GM21723 (cell line): ENCODE measurements around the gene RXFP1.

Experiments
- ATAC-seq: cut with Tn5 transposase; IDR thresholded peaks from one replicate; pipeline ENCODE4 v1.9.1; 2021; ENCODE audit warnings: mild to moderate bottlenecking, moderate library complexity; ENCODE audit not compliant: unreplicated experiment

The RXFP1 gene

DNA sequence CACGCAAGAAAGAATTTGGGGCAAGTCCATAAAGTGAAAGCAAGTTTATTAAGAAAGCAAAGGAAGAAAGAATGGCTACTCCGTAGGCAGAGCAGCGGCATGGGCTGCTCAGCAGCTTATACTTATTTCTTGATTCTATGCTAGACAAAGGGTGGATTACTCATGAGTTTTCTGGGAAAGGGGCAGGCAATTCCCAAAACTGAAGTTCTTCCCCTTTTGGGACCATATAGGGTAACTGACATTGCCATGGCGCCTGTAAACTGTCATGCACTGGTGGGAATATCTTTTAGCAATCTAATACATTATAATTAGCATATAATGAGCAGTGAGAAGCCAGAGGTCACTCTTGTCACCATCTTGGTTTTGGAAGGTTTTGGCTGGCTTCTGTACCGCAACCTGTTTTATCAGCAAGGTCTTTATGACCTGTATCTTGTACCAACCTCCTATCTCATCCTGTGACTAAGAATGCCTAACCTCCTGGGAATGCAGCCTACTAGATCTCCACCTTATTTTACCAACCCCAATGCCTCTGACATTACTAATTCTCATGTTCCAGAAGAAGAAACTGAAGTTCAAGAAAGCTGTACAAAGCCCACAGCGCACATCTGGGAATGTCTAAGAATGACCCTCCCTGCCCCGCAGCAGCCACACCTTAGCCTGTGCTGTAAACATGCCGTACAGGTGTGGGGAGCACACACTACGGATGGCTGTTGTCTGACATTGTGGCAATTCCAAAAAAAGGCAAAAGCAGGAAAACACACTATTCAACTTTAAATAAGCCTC lies 18.6 kb downstream of the RXFP1 start:
- ATAC-seq: no peak

DNA sequence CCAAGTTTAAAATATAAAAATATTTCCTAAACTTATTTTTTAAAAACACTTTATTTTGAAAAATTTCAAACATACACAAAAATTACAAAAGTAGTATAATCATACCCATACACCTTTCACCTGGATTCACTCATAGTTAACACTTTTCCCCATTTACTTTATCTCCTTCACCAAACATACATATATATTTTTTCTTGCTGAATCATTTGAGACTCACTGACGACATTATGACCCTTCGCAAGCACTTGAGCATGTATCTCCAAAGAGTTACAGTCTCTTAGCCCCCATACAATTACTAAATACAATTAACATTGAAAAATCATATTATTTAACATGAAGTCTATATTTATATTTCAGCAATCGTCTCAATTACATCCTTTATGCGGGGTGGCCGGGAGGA lies 19.8 kb downstream of the RXFP1 start:
- no peak for ATAC-seq

DNA sequence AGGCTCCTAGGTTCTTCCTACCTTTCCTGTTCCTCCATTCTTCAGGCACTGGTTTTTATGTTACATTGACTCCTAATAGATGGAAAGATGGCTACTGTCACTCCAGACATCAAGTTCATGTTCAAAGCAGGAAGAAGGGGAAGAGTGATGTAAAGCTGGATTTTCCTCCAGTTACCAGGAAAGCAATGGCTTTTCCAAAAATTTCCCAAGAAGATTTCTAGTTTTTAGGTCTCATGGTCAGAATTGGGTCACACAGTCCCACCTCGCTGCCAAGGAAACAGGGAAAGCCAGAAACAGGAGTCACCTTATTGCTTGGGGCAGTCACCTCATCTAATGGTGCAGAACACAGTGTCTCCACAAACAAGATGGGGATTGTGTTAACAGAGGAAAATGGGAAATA lies 21.5 kb downstream of the RXFP1 start:
- no peak for ATAC-seq

DNA sequence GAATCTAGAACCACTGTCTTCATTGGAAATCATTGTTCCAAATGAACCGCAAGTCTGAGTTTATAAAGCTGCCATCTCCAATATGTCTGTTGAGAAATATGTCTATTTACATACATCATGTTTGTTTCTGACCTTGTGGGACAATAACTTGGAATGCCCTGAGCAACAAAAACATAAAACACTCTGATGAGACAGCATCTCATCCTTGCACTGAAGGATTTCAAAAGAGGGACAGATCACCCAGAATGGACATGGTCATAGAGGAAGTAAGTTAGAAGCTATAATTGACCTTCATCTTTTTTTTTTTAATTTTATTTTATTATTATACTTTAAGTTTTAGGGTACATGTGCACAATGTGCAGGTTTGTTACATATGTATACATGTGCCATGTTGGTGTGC lies 22.5 kb downstream of the RXFP1 start:
- ATAC-seq: no peak

DNA sequence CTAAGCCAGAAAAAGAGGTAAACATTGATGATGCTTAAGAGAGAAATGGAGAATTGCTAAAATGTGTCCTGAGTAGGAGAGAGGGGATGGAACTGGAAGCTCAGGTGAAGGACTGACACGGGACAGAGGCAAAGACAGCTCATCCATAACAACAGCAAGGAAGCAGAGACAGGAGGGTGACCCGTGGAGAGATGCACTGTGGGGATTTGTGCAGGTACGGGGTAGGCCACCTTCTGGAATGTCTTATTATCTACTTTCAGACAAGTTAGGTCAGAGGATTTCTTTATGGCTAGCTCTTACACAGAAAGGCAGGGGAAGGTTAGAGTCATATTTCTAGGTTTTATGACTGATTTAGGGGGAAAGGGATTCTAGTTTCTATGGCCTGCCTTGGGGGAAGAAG lies 31.7 kb downstream of the RXFP1 start:
- no peak for ATAC-seq

DNA sequence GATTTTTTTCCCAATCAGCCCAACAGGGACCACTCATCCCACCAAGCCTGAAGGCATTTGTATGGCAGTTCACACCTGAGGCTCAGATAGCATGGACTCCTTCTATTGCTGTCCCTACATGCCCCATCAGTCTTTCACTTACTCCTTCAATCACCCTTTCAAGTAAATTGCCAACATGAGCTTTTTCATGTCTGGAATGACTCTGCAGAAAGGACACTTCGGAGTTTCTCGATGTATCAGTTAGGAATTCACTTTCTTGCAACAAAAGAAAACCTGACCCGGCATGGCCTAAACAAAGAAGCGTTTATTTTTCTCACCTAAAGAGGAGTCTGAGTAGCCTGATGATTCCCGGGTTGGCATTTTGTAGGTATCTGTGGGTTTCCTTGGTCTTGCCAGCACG lies 38.6 kb downstream of the RXFP1 start:
- ATAC-seq: no peak

DNA sequence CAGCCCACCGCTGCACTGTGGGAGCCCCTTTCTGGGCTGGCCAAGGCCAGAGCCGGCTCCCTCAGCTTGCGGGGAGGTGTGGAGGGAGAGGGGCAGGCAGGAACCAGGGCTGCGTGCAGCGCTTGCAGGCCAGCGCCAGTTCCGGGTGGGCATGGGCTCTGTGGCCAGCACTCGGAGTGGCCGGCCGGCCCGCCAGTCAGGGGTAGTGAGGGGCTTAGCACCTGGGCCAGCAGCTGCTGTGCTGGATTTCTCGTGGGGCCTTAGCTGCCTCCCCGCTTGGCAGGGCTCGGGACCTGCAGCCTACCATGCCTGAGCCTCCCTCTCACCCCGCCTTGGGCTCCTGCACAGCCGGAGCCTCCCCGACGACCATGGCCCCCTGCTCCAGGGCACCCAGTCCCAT lies 45.2 kb downstream of the RXFP1 start:
- no peak for ATAC-seq

DNA sequence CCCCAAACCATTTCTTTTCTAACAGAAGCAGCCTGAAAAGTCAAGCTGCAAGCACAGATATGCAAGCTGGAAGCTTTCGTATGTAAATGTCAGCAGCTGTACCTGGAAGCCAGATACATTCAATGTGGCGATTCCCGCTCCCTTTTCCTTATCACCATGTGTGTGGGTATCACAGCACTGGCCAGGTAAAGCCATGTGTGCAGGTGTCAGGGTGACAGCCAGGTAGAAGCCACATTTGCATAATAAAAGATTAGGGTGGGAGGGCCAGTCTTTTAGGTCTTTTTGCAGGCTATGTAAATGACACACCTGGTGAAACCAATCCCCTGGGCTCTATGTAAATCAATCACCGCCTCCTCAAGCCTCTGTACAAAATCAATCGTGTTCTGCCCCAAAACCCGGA lies 50.1 kb downstream of the RXFP1 start:
- ATAC-seq: no peak

DNA sequence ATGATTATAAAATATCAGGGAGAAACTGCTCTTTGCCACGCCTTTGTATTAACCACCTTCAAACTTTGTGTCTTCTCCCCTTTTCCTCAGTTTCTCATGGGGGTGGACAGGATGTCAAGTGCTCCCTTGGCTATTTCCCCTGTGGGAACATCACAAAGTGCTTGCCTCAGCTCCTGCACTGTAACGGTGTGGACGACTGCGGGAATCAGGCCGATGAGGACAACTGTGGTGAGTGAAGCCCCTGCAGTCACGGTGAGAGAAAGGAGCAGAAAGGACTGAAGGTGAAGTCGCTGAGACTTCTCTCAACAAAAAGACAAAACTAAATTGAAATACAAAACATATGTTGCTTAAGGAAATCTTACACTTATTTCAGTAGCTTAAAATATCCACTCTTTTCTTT lies 50.9 kb downstream of the RXFP1 start:
- no peak for ATAC-seq

DNA sequence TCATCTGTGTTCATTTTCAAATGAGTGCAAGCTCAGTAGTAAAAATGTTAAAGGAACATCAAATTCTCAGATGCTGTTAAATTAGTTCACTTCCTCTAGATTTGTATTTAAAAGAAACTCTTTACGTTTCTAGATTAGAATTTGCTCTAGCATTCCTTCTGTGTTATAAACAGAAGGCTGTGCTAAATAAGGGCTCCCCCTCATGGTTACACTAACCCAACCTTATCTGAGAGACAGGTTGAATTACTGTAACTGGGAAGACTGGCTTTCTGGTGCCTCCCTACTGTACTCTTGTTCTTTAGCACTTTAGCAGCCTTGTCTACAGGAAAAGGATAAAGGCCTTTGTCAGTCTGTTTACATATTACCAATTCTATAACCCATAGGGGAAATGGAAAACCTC lies 56.8 kb downstream of the RXFP1 start:
- ATAC-seq: no peak

DNA sequence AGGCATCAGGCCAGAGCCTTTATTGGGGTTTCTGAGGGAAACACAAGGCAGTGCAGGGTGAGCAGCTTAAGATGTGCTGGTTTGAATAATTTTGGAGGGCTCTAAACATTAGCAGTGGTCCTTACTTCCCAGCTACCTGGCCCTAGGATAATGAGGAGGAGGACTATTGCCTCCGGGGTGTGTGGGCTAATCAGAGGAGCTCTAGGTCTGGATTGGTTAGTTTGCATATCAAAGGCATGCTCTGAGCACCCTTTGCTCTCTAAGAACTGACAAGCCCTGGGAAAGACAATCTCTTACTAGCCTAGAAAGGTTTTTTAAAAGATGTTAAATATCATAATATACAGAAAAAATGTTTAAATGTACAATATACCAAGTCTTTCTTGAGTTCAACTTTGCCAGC lies 58.4 kb downstream of the RXFP1 start:
- ATAC-seq: no peak

DNA sequence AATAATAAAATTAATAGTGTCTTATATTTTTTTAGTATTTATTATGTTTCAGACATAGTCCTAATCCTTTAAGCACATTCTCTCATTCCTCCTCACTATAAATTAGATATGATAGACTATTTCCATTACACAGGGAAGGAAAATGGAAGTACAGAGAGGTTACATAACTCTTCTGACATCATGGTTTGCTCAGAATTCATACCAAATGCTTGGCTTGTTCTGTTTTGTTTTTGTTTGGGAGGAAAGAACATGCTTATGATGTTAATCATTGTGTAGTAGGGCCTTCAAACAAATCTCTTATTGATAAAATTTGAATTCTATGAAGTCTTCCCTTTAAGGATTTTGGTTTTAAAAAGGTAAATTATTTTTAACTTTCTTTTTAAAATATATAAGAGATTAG lies 59.5 kb downstream of the RXFP1 start:
- no peak for ATAC-seq

DNA sequence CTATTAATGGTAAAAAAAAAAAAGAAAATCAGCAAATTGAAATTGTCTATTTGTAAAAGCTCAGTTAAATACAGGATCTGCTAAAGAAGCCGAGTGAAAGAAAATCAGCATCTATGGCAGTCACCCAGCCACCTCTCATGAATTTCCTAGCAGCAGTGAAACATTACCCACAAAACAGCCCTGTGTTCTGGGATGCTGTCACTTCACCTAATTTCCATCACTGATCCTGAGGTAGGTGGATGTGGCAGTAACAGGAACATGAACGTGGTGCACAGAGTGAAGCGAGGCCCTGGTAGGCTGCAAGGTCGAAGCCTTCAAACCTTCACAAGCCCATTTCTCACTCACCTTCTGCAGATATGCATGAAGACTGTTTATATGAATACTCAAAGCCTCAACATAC lies 65.2 kb downstream of the RXFP1 start:
- no peak for ATAC-seq

DNA sequence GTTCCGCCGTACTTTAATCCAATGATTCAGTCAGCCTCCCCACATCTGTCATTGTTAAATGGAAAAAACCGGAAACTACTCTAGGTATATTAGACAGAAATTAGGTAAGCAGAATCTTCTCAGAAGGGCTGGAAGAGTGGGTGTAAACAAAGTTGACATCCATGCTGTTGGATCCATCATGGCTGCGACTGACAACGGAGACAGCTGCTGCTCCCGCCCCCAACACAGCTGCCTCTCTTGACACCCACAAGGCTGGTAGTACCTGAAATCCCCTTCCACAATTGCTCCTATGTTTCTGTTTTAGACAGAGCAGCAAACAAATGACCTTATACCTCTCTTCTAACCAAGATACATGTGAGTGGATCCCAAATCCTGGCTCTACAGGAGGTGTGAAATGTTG lies 66.6 kb downstream of the RXFP1 start:
- no peak for ATAC-seq

DNA sequence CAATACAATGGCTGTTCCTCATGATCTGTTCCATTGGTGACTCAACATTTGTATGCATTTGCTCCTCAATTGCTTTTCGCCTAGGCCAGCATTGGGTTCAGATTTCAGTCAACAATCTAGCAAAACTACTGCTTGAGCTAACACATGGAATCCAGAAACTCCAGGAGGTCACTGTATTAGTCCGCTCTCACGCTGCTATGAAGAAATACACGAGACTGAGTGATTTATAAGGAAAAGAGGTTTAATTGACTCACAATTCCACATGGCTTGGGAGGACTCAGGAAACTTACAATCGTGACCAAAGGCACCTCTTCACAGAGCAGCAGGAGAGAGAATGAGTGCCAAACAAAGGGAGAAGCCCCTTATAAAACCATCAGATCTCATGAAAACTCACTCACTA lies 67.1 kb downstream of the RXFP1 start:
- ATAC-seq: no peak

DNA sequence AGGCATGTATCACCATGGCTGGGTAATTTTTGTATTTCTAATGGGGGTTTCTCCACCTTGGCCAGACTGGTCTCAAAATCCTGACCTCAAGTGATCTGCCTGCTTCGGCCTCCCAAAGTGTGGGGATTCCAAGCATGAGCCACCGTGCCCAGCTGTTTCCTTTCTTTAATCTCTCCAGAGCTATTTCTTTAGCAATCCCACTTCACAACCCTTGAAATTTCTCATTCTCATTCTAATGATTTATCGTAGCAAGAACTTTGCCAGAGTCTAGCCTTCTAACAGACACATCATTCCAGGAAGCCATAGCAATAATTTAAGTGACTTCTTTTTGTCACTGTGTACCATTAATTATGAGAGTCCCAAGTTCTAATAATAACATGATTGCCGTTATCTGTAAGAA lies 68.6 kb downstream of the RXFP1 start:
- no peak for ATAC-seq

DNA sequence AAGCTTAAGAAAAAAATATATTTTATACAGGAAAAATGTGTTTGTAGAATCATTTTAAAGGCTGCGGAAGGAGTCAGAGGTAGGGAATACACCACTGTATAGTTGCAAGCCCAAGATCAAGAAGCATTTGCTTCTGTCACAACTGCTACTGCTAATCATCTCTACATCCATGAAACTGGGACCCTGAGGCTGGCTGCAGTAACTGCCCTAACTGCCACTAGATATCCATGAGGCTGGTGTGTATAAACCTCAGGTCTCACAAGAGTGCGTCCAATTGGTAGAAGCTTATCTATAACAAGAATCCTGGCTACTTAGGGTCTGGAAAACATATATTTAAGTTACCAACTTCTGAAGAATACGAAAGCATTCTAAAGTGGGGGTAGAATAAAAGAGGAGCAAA lies 69.1 kb downstream of the RXFP1 start:
- no peak for ATAC-seq

DNA sequence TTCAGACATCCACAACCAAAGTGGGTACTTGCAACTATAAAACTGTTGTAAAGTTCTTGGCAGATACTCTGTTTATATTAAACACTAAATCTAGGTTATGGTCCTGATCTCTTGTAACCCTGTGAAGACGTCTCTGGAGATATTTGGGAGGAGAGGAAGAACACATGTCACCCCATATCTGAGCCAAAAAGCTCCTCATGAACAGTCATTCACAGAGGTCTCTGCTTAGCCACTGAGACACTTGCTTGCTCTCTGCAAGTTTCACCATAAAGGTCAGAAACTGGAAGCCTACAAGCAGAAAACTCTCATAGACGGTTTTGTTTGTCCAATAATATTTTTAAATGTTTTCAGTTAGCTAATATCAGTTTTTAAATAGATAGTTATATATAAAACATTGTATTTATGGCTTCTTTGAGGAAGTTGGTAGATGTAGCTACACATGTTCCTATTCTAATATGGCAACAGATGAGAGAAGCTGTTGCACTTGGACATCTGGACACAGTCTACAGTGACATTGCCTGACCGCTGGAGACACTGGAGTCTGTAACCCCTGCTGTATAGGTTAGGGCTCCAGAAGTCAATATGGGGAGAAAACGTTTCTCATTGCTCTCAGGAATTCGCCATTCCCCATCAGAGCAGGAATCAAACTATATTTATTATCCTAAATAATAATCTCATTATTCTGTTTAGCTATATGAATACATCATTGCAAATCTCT lies 76.4 kb downstream of the RXFP1 start:
- ATAC-seq: no peak

DNA sequence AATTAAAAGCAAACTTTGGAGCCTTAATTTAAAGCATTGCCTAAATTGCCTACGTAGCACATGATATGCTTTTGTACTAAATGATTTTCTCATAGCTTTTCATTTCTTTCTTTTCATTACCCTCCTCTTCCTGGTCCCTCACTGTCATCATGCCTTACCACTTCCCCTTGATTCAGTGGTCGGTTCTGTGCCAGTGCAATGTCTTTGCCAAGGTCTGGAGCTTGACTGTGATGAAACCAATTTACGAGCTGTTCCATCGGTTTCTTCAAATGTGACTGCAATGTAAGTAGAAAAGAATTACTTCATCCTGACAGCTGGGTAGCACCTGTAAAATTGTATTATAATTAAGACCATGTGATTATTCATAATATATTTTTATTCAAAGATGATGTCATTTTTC lies 77.5 kb downstream of the RXFP1 start:
- ATAC-seq: no peak

DNA sequence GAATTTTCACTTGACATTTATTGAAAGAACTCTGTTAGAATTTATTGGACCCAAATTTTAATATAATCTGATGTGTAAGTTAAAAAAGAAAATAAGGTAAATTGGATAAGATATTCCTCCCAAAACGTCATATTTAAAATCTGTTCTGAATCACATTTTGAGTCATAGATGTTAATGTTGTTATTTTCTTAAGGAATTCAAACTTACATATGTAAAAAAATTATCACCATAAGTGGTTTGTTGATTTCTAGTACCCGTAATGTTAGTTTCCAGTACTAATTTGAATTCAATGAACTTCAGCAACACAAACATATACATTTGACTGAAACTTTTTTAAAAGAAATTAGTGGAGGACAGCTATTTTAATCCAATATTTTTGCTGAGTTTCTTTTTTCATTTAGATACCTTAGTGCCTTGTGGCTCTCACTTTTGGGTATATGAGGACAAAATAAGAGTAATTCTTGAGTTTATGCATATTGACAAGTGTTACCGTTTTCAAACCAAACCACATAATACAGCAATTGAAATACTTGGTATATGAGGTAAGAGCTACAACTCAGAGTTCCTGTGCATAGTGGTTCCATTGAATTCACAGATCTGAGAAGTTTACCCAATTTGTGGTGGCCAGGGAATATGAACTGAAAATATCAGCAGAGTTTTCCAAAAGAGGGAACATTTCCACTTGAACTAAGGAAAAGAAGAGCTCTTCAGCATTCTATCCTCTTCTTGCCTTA lies 78.2 kb downstream of the RXFP1 start:
- ATAC-seq: no peak

DNA sequence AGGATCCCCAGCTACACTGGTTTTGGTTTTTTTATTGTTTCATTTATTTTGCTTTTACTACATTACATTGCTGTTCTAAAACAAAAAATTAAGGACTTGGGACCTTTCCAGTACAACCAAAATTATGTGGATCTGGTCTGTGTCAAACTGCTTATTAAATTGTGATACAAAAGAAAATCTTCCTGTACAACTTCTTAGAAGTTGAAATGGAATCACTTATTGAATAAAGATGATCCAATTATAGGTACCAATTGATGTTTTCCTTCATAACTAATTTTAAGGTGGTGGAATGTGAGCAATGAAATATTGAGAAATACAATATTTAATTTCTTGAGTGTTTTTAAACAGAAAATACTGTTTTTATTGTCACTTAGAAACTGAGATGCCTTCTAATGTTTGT lies 82.7 kb downstream of the RXFP1 start:
- no peak for ATAC-seq

DNA sequence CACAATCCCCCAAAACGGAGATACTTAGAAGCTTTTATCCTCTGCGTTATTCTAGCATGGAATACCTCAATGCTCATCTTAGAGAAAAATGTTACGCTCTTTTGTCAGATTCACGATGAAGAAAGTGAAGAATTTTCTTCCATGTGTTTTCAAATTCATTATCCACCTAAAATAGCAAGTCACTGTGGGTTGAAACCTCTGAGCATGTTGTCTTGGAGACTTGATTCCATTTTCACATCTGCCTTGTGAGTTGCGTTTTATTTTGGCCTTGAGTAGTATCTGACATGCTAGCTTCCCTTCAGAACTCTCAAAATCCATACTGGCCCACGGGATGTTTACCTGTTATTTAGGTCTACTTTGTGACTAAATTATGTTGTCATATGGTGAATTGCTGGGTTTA lies 83.7 kb downstream of the RXFP1 start:
- no peak for ATAC-seq
